ENCODE results near the gene GPR35.
"Not testable (repeated sequence)": the region's sequence is repeated elsewhere in the genome, so short reads cannot be mapped to it uniquely, and the experiment has no call there.

Gene GPR35

DNA sequence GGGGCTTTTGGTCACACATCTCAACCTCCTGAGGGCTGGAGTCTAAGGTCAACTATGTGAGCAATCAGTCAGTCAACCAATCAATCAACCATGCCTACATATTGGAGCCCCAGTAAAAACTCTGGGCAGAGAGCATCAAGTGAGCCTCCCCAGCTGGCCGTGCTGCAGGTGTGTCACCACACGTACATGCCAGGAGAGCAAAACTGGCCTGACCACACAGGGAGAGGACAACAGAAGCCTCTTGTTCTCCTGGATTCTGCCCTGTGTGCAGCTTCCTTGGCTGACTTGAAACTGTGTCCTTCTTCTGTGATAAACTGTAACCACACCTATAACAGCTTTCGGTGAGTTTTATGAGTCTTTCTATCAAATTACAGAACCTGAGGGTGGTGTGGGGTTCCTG lies 25.9 kb downstream of the GPR35 start:
- DNase-seq (ENCODE audit: low read depth in 3 of 3, low spot score in 1 of 3): no peak

DNA sequence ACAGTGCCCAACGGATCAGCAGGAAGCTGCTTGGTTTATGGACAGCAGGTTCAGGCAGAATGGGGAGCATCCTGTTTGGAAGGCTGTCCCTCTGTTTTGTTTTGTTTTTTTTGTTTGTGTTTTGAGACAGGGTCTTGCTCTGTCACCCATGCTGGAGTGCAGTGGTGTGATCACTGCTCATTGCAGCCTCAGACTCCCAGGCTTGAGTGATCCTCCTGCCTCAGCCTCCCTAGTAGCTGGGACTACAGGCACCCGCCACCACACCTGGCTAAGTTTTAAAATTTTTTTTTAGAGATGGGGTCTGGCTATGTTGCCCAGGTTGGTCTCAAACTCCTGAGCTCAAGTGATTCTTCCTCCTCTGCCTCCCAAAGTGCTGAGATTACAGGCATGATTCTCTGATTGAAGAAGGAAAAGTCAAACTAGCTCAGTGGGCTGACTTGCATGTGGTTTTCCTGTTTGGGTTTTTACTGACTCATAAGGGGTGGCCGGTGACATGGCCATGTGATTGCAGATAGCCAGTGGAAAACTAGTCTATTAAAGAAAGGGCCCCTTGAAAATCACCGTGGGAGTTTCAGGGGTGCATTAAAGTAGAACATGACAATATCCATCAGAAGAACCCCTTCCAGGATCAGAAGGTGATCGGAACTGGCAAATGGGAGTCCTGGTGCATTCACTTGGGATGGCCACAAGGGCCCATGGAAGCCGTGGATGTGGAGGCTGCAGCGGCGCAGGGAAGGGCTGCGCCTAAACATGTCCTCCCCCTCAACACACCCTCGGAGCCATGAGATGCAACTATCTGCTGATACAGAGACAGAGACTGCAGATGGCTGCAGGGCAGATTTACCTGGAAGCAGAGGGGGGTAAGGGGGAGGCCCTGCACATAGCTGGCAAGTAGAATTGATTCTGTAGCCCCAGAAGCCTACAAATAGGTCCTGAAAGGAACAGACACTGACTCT lies 30.9 kb downstream of the GPR35 start:
- DNase-seq (ENCODE audit: low read depth in 3 of 3, low spot score in 1 of 3): no peak

DNA sequence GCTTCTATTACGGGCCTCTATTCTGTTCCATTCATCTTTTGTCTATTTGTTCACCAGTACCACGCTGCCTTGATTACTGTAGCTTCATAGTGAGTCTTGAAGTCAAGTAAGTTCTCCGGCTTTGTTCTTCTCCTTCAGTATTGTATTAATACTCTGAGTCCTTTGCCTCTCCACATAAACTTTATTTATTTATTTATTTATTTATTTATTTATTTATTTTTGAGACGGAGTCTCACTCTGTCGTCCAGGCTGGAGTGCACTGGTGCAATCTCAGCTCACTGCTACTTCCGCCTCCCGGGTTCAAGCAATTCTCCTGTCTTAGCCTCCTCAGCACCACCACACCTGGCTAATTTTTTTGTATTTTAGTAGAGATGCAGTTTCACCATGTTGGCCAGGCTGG lies 34.6 kb downstream of the GPR35 start:
- not testable (repeated sequence) for DNase-seq (ENCODE audit: low read depth in 3 of 3, low spot score in 1 of 3)

DNA sequence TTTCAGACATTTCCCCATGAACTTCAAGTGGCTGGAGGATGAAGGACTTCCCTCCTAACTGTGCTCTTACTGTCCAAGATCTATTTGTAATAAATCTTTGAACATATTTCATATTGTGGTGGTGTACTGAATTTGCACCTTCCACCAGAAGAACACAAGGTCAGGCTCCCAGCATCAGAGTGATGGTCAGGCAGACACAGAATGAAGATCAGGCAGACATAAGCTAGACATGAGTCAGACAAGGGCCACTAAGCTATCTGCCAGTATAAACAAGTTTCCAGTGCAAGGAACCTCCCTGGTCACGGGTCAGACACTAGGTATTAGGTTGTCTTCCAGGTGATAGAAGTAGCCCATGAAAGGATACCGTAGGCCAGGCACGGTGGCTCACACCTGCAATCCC lies 37.4 kb downstream of the GPR35 start:
- no peak for DNase-seq (ENCODE audit: low read depth in 3 of 3, low spot score in 1 of 3)

DNA sequence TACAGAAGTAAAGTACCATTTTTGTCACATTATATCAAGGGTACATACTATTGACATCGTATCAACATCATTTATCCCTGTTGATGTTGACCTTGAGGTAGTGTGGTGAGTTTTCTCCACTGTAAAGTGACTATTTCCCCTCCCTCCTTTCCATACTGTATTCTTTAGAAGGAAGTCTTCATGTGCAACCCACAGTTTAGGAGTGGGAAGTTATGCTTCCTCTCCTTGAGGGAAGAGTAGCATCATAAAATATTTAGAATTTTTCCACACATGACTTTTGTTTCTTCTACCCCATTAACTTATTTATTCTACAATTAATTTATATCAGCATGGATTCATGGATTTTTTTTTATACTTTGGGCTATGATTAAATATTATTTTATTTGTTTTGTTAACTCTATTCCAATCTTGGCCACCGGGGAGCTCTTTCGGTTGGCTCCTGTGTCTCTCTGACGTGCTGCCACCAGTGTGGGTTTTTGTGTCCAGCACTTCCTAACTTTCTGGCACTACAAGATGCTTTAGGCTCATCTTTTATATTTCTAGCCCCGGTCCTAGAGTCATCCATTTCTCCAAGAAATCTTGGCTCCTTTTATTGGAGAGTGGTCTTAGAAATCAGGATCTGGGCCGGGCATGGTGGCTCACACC lies 38.4 kb downstream of the GPR35 start:
- DNase-seq (ENCODE audit: low read depth in 3 of 3, low spot score in 1 of 3): no peak

DNA sequence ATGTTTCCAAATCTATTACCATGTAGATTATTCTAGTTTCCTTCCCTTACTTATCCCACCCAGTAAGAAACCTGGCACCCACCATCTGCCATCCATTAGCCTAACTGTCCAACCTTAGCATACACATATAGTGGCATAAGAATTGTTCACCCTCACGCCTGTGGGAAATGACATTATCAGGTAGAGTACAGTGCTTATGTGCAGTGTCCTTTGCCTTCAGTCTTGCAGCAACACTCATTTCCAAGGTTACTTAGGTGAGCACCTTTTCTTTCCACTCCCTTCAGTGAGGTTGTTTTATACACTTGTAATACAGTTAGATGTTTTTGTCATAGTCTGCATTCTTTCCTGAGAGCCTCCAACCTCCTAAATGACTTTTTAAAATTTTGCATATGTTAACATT lies 39.3 kb downstream of the GPR35 start:
- no peak for DNase-seq (ENCODE audit: low read depth in 3 of 3, low spot score in 1 of 3)

DNA sequence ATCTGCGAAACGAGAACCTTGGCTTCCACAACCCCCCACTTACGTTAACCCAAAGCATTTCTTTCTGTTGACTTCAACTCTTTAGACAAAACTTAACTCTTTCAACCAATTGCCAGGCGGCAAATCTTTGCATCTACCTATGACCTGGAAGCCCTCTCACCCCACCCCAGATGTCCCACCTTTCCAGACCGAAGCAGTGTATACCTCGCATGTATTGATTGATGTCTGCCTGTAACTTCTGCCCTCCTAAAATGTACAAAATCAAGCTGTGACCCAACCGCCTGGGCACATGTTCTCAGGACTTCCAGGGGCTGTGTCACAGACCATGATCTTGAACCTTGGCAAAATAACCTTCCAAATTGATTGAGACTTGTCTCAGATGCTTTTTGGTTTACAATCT lies 45.1 kb downstream of the GPR35 start:
- DNase-seq (ENCODE audit: low read depth in 3 of 3, low spot score in 1 of 3): no peak

DNA sequence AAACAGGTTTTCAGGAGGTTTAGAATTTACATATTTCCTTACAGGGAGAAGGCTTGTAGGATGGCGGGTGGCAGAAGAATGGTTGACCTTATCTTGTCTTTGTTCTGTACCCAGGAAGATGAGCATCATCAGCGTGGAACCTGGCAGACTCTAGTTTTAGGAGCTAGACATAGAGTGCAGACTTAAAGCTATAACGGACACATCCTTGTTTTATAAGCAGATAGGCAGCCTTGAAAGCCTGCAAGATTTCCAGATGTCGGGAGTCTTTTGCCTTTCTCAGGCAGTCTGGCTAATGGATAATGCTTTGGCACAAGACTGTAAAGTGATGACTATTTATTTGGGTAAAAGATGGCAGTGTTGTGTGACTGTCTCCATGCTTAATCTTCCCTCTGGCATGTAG lies 45.7 kb downstream of the GPR35 start:
- no peak for DNase-seq (ENCODE audit: low read depth in 3 of 3, low spot score in 1 of 3)

DNA sequence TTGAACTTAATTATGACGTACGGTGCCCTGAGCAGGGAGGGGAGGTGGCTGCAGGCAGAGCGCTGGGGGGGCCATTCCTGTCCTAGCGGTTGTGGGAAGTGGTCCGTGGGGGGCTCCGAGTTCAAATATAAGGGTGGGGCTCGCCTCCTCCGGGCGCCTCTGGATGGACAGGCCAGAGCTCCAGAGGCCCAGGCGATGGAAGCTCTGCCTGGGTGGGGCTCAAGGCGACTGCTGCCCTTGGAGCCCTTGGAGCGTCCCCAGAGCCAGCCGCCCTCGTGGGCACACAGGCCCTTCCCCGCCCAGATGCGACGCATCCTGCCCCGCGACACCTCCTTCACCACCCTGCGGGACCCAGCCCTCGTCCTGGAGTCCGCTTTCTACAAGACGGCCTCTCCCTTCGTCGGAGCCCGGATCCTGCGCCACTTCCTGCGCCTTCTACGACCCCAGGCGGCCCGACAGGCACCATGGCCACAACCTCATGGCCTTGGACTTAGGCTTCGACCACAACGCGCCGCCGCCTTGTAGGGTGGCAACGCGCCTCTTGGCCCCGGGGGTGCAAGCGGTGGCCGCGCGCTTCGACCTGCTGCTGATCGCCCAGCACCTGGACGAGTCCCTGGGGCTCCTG lies 46.9 kb downstream of the GPR35 start:
- no peak for DNase-seq (ENCODE audit: low read depth in 3 of 3, low spot score in 1 of 3)

DNA sequence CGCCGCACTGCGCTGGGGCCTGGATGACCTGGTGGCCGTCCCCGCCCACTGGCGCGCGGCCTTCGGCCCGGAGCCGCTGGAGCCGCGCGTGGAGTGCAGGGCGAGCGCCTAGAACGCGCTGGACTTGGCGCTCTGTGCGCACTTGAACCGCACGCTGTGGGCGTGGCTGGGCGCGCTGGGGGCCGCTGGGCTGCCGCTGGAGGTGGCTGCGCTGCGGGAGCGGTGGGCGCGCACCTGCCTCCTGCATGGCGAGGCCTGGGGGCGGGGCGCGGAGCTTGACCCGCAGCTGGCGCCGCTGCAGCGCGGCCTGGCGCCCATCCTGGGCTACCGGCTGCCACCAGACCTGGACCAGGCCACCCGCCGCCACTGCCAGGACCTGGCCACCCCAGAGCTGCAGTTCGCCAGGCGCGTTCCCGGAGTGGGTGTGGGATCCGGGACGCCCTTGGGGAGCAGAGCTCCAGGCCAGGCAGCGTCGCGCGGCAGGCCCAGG lies 47.5 kb downstream of the GPR35 start:
- no peak for DNase-seq (ENCODE audit: low read depth in 3 of 3, low spot score in 1 of 3)

DNA sequence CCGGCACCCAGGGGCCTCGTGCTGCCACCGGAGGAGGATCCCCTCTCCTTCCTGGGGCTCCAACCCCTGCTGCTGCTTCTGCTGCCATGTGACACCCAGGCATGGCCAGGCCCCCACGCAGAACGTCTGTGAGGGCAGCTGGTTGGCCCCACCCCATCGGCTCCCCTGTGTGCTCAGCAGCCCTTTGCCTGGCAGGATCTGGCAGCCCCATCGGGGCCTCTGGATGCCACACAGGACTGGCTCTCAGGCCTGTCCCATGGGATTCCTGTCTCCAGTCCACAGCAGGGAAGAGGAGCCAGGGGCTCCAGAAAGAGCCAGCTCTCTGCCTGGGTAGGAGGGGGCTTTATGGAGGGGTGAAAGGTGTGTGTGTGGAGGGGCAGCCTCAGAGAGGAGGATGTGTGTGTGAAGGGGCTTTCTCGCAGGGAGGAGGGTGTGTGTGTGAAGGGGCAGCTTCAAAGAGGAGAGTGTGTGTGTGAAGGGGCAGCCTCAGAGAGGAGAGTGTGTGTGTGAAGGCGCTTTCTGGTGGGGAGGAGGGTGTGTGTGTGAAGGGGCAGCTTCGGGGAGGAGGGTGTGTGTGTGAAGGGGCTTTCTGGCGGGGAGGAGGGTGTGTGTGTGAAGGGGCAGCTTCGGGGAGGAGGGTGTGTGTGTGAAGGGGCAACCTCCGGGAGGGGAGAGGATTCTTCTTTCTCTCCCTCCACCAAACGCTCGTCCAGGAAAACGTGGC lies 49.3 kb downstream of the GPR35 start:
- DNase-seq (ENCODE audit: low read depth in 3 of 3, low spot score in 1 of 3): not testable (repeated sequence)

DNA sequence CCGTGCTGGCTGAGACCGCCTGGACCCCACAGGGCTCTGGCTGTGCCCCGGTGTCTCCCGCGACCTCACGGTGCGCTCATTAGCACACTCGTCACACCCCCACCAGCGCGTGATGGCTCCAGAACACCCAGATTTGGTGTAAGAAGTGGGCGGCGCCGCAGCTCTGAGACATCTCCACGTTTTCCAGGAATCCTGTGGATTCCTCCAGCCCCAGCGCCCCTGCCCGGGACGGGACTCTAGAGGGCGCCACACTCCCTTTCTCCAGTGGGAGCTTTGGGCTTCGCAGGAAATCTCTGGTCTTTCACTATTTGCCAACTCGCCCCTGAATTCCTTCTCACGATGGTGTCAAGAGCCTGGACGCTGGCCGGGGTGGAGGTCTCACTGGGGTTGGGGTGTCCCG lies 50.1 kb downstream of the GPR35 start:
- DNase-seq (ENCODE audit: low read depth in 3 of 3, low spot score in 1 of 3): not testable (repeated sequence)

DNA sequence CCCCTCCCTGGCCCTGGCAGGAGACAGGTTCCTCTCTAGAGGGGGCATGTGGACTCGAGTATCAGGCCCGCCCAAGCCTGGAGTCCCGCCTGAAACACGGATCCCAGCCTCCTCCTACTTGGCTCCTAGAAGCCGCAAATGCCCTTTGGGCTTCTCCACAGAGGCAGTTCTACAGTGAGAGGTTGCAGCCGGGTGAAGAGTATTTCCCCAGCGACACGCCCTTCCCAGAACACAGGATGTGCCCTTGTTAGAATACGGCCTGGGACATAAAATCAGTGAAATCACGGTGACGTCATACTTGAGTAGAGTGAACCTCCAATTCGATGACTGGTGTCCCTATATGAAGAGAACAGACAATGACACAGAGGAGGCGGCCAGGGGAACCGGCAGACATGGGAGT lies 52.8 kb downstream of the GPR35 start:
- not testable (repeated sequence) for DNase-seq (ENCODE audit: low read depth in 3 of 3, low spot score in 1 of 3)

DNA sequence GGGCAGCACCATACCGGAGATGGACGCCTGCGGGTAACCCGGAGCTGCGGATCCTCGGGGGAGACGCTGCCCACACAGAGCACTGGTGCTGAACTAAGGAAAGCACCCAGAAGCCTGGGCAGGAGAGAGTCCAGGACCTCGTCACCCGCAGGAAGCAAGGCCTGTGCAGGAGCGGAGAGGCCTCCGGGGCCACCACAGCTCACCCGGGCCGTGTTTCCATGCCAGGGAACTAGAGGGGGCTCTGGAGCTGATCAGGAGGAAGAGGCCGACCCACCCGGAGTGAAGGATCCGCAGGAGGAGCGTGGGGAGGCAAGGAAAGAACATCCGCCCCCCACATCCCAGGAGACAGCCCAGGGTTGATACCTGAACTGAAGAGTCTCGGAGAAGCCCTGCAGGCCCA lies 53.6 kb downstream of the GPR35 start:
- not testable (repeated sequence) for DNase-seq (ENCODE audit: low read depth in 3 of 3, low spot score in 1 of 3)

DNA sequence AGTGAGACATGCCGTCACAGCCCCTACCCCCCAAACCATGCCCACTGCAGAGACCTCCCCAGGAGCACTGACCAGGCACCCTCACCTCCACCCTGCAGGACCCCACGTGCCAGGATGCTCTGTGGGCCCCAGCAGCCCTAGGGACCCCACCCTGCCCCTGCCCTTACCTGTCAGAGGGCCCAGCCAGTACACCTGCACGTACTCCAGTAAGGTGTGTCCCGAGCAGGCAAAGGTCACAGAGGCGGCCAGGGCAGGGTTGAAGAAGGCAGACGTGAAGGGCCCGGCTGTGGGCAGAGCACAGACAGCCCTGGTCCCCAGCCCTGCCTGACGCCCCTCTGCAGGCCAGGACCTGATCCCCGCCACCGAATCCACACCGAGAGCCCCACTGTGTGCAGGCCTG lies 54.9 kb downstream of the GPR35 start:
- DNase-seq (ENCODE audit: low read depth in 3 of 3, low spot score in 1 of 3): not testable (repeated sequence)
